ENCODE results near the gene EHD4.

The EHD4 gene

DNA sequence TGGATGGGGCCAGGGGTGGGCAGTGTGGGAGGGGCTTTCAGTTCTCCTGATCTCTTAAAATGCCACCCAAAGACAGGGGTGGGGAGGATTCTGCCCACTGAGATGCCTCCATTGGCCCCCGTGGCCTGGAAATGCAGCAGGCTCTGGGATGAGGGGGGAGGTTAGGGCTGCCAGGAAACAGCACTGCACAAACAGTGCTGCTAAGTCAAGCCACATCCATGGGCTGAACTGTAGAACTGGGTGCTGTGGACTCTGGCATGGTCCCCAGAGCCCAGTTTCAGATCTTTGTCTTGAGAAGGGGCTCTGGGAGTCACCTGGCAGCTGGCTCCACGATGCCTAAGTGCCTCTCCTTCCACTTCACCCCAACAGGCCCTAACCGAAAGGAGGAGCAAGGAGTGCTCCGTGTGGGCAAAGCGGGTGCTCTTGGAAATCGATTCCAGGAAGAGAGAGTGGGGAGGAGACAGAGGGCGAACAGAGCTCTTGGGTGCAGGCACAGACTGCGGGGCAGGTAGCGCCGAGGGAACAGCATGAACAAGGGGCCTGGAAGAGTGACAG is 40.6 kb upstream of the EHD4 start:
- no peak overlapping the region for H3K4me3 ChIP-seq (ENCODE audit: low read depth, low read length)
- TF ChIP-seq CTCF (IDR thresholded peaks at IDR 0.05; ENCODE audit: low read depth, low read length, missing control alignments) = no peak
- no peak for DNase-seq (ENCODE audit: low read depth)

- no peak for TF ChIP-seq CTCF (IDR thresholded peaks at IDR 0.05; ENCODE audit: low read depth, low read length, missing control alignments)
- no peak overlapping the region for H3K4me3 ChIP-seq (ENCODE audit: low read depth, low read length)
- DNase-seq (ENCODE audit: low read depth) = no peak
Observed at GRCh38 chr15:42012241-42012640, 39.9 kb upstream of the EHD4 start.

DNA sequence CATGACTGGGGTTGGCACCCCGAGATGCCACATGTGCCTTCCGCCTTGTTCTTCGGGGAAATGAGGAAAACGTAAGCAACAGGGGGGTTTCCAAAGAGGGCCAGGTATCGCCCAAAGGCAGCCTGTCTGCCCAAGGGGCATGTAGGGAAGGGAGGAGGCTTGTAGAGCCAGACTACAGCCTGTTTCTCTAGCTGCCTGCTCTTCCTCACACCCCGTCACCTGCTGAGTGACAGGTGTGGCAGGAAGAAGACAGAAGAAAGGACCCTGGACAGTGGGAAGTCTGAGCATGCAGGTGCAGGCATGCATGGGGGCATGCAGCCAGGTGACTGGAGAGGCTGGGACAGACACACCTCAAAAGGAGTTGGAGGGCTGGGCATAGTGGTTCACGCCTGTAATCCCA is 38.7 kb upstream of the EHD4 start:
- no peak for DNase-seq (ENCODE audit: low read depth)
- TF ChIP-seq CTCF (IDR thresholded peaks at IDR 0.05; ENCODE audit: low read depth, low read length, missing control alignments) = no peak
- H3K4me3 ChIP-seq (ENCODE audit: low read depth, low read length) = no peak overlapping the region

- no peak for TF ChIP-seq CTCF (IDR thresholded peaks at IDR 0.05; ENCODE audit: low read depth, low read length, missing control alignments)
- H3K4me3 ChIP-seq (ENCODE audit: low read depth, low read length) = no peak overlapping the region
- peak; percentile 30 for DNase-seq (ENCODE audit: low read depth)
Observed at GRCh38 chr15:42010434-42010833, 38.1 kb upstream of the EHD4 start.

DNA sequence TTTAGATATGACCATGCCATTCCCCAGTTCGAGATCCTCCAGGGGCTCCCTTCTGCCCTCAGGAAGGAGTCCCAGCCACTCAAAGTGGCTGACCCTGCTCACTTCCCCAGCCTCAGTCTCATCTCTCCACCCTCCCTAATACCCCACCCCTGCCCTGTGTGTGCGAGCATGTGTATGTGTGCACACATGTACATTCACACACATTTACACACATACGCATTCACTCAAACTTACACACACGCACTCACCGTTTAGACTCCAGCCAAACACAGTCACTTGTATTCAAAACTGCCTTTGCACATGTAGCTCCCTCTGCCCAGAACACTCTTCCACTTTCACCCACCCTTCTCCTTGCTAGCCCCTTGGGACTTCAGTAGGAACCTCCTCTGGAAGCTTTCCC is 37.1 kb upstream of the EHD4 start:
- no peak overlapping the region for H3K4me3 ChIP-seq (ENCODE audit: low read depth, low read length)
- no peak for TF ChIP-seq CTCF (IDR thresholded peaks at IDR 0.05; ENCODE audit: low read depth, low read length, missing control alignments)
- DNase-seq (ENCODE audit: low read depth) = no peak

DNA sequence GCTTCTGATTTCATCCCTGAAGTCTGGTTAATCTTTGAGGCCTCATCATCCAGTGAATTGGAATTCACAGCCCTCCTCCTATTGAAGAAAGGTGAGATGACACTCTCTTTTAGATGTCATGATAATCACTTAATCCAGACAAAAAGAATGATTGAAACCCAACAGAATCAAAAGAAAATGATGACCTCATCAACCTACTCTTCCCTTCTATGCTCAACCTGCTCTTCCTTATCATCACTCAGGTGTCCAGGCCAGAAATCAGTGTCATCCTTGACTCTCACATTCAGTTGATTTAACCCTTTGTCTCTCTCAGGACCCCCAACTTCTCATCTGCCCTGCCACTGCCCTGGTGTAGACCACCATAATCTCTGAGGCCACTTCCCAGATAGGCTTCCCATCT is 36.7 kb upstream of the EHD4 start:
- no peak overlapping the region for H3K4me3 ChIP-seq (ENCODE audit: low read depth, low read length)
- no peak for DNase-seq (ENCODE audit: low read depth)
- TF ChIP-seq CTCF (IDR thresholded peaks at IDR 0.05; ENCODE audit: low read depth, low read length, missing control alignments) = no peak

DNA sequence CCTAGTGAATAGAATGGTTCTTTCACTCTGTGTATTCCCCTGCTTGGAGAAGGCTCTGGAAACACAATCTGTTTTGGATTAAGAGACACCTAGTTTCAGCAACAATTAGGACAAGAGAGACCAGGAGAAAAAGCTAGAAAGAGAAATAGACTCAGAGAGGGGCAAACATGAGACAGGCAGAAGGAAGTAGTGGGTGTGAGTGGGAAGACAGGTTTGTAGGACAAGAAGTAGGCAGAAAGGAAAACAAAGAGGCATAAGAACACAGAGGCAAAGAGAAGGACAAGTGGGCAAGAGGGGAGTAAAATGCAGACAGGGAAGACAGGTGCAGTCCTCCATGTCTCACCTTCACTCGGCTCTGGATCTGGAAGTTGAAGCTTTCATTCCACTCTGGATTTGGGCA is 35.0 kb upstream of the EHD4 start:
- no peak for DNase-seq (ENCODE audit: low read depth)
- no peak for TF ChIP-seq CTCF (IDR thresholded peaks at IDR 0.05; ENCODE audit: low read depth, low read length, missing control alignments)
- H3K4me3 ChIP-seq (ENCODE audit: low read depth, low read length) = no peak overlapping the region
